VCaP (cell line): Measurements from ENCODE around the gene ZNF629.
A peak's percentile ranks its signal among the peaks of the same experiment; 100 is the strongest.

Experiments
- H3K27ac ChIP-seq: fragments of 450-650 bp; 2 replicates; pipeline ENCODE4 v1.5.1; 2017
- CTCF ChIP-seq: fragments of 450-650 bp; conservative IDR thresholded peaks from 2 replicates; pipeline ENCODE4 v1.5.1; 2017; ENCODE audit warnings: mild to moderate bottlenecking, moderate library complexity

Gene ZNF629

GRCh38 chr16:30740364-30741251 lies 46.4 kb downstream of the ZNF629 start:
- peak overlapping the region; percentile 57 for H3K27ac ChIP-seq
- no peak for TF ChIP-seq CTCF

- peak overlapping the region; percentile 57 for H3K27ac ChIP-seq
- TF ChIP-seq CTCF = no peak
Measured at GRCh38 chr16:30738984-30739951, 47.7 kb downstream of the ZNF629 start.

- no peak overlapping the region for H3K27ac ChIP-seq
- no peak for TF ChIP-seq CTCF
Measured at GRCh38 chr16:30737794-30738648, 49.0 kb downstream of the ZNF629 start.

GRCh38 chr16:30736995-30737793 lies 49.8 kb downstream of the ZNF629 start:
- TF ChIP-seq CTCF = no peak
- H3K27ac ChIP-seq = no peak overlapping the region

GRCh38 chr16:30731411-30731810 lies 55.6 kb downstream of the ZNF629 start:
- TF ChIP-seq CTCF = no peak
- no peak overlapping the region for H3K27ac ChIP-seq

- no peak for TF ChIP-seq CTCF
- no peak overlapping the region for H3K27ac ChIP-seq
Measured at GRCh38 chr16:30728899-30729672, 57.9 kb downstream of the ZNF629 start.
